HepG2 (cell line): ENCODE data around the gene TGM2. TPM values are rescaled to one million over a fixed set of nuclear protein-coding genes. Genes with fewer than 3 reads are reported as not detected.
A peak's percentile ranks its signal among the peaks of the same experiment; 100 is the strongest.

Experiments
- ATAC-seq: fragments of 200-7000 bp; cut with Tn5 transposase; 3 replicates; pipeline ENCODE4 v1.9.1; 2020; ENCODE audit warnings: mild to moderate bottlenecking, moderate library complexity
- BruUV-seq: library from RNA; stranded (reverse); fragments of 400-500 nt; replicated peaks from 2 replicates; lab custom pipeline; 2021; lab: Mats Ljungman, UMichigan
- CTCF ChIA-PET: fragments of 300-600 bp; formaldehyde crosslinking; extraction: SDS; loops from one replicate; lab custom pipeline; 2021; ENCODE audit warnings: low total read pairs, inconsistent platforms, low intra/inter-chr PET ratio; lab: Yijun Ruan, JAX
- POLR2A ChIA-PET: fragments of 350-600 bp; sonication (Branson Sonifier 250); formaldehyde crosslinking; loops from one replicate; lab custom pipeline; 2020; ENCODE audit warnings: antibody characterized with exemption, inconsistent platforms; lab: Yijun Ruan, JAX
- DNase-seq: peaks from one replicate; pipeline ENCODE4 v3.0.0-alpha.2; 2015; ENCODE audit warnings: low spot score
- FAIRE-seq: peaks from 3 replicates; lab custom pipeline; 2011; peaks lifted over from hg19 to GRCh38; lab: Jason Lieb, UNC
- H2AFZ ChIP-seq: one replicate; pipeline ENCODE4 v1.6.1; 2011; ENCODE audit warnings: low read length, inconsistent platforms
- H3K27ac ChIP-seq: fragments of 300-600 bp; 3 replicates; pipeline ENCODE4 v1.8.0; 2011; ENCODE audit warnings: mixed run types, mild to moderate bottlenecking, mixed read lengths, low read length, inconsistent platforms; ENCODE audit not compliant: insufficient read depth; ENCODE audit errors: extremely low read length
- H3K27me3 ChIP-seq, 2 experiments: fragments of 200-600 bp in 1 of 2; 2 replicates in 1 of 2; 3 replicates in 1 of 2; pipeline versions ENCODE4 v1.6.0 to v1.8.0; 2011; ENCODE audit warnings: low read length in 2 of 2, mild to moderate bottlenecking in 2 of 2, moderate library complexity in 2 of 2, inconsistent platforms in 1 of 2; ENCODE audit not compliant: insufficient read depth in 2 of 2, control insufficient read depth in 1 of 2
- H3K36me3 ChIP-seq, 2 experiments: fragments of 200-600 bp in 1 of 2; replicated peaks in 1 of 2; 2 replicates in 1 of 2; 3 replicates in 1 of 2; pipeline versions ENCODE4 v1.5.1 to v1.8.0; 2011; ENCODE audit warnings: low read length in 2 of 2, inconsistent platforms in 1 of 2; ENCODE audit not compliant: insufficient read depth in 2 of 2, control insufficient read depth in 1 of 2
- H3K4me1 ChIP-seq: 2 replicates; pipeline ENCODE4 v1.5.1; 2012; ENCODE audit warnings: low read length, inconsistent platforms; ENCODE audit not compliant: insufficient read depth
- H3K4me2 ChIP-seq: 2 replicates; pipeline ENCODE4 v1.6.0; 2011; ENCODE audit warnings: low read depth, low read length, inconsistent platforms
- H3K4me3 ChIP-seq, 3 experiments: fragments of 200-600 bp in 1 of 3; sonication (generic), shearing (Covaris generic) in 1 of 3; replicated peaks in 1 of 3; 2 replicates each; pipeline ENCODE4 v1.5.1; 2011 to 2016; ENCODE audit warnings: low read length in 3 of 3, inconsistent platforms in 2 of 3, low read depth in 2 of 3, mild to moderate bottlenecking in 2 of 3, control low read depth in 1 of 3, mixed read lengths in 1 of 3; ENCODE audit not compliant: insufficient read depth in 1 of 3
- H3K79me2 ChIP-seq: one replicate; pipeline ENCODE4 v1.6.1; 2011; ENCODE audit warnings: low read length, inconsistent platforms; ENCODE audit not compliant: insufficient read depth
- H3K9ac ChIP-seq: 2 replicates; pipeline ENCODE4 v1.6.0; 2011; ENCODE audit warnings: mild to moderate bottlenecking, low read depth, low read length, inconsistent platforms; ENCODE audit not compliant: insufficient read depth
- H3K9me3 ChIP-seq: 2 replicates; pipeline ENCODE4 v1.5.1; 2012; ENCODE audit warnings: mild to moderate bottlenecking, low read length
- H4K20me1 ChIP-seq: 2 replicates; pipeline ENCODE4 v1.6.0; 2011; ENCODE audit warnings: inconsistent platforms, mild to moderate bottlenecking, low read length, moderate library complexity; ENCODE audit not compliant: insufficient read depth
- AKNA ChIP-seq: sonication (generic); formaldehyde crosslinking; IDR thresholded peaks from 2 replicates; pipeline ENCODE4 v1.4.0; 2020; ENCODE audit warnings: missing genetic modification reagents, borderline replicate concordance
- CC2D1A ChIP-seq: sonication (generic); formaldehyde crosslinking; IDR thresholded peaks from 2 replicates; pipeline ENCODE4 v1.8.1; 2023; ENCODE audit warnings: mild to moderate bottlenecking, missing genetic modification reagents
- GABPB1 ChIP-seq: IDR thresholded peaks from 2 replicates; pipeline ENCODE4 v1.6.1; 2016; ENCODE audit warnings: mild to moderate bottlenecking, missing genetic modification reagents, moderate library complexity, missing compliant biosample characterization
- ISL2 ChIP-seq: sonication (generic); formaldehyde crosslinking; IDR thresholded peaks from 2 replicates; pipeline ENCODE4 v1.5.0; 2020; ENCODE audit warnings: missing genetic modification reagents
- LCORL ChIP-seq, 2 experiments: fragments of 450-650 bp in 1 of 2; sonication (generic) in 1 of 2; formaldehyde crosslinking in 1 of 2; IDR thresholded peaks; 2 replicates each; pipeline versions ENCODE4 v1.5.0 to v1.6.1; 2017 to 2020; ENCODE audit warnings: antibody characterized with exemption in 1 of 2, missing genetic modification reagents in 1 of 2
- MXI1 ChIP-seq: IDR thresholded peaks from 3 replicates; pipeline ENCODE4 v1.6.1; 2012; ENCODE audit warnings: low read depth, low read length, inconsistent platforms, borderline replicate concordance
- PLSCR1 ChIP-seq: sonication (generic); formaldehyde crosslinking; IDR thresholded peaks from 2 replicates; pipeline ENCODE4 v1.5.0; 2020; ENCODE audit warnings: missing genetic modification reagents, mild to moderate bottlenecking, borderline replicate concordance
- SMARCC2 ChIP-seq: fragments of 450-650 bp; IDR thresholded peaks from 2 replicates; pipeline ENCODE4 v1.6.1; 2017; ENCODE audit warnings: antibody characterized with exemption, mild to moderate bottlenecking
- SRF ChIP-seq: IDR thresholded peaks from 2 replicates; pipeline ENCODE4 v1.6.1; 2011; ENCODE audit warnings: mild to moderate bottlenecking, low read depth, low read length, moderate library complexity
- TEAD3 ChIP-seq: optimal IDR thresholded peaks from 2 replicates; pipeline ENCODE3; 2016; ENCODE audit warnings: borderline replicate concordance
- TP53 ChIP-seq: sonication (generic); formaldehyde crosslinking; conservative IDR thresholded peaks from 2 replicates; pipeline ENCODE4 v1.4.0; 2020; ENCODE audit warnings: missing genetic modification reagents
- ZNF253 ChIP-seq: sonication (generic); formaldehyde crosslinking; IDR thresholded peaks from 2 replicates; pipeline ENCODE4 v1.8.0; 2022; ENCODE audit warnings: mild to moderate bottlenecking, missing genetic modification reagents, borderline replicate concordance
- ZNF556 ChIP-seq: sonication (generic); formaldehyde crosslinking; IDR thresholded peaks from 2 replicates; pipeline ENCODE4 v1.4.0; 2020; ENCODE audit warnings: mild to moderate bottlenecking, missing genetic modification reagents, borderline replicate concordance
- ZNF704 ChIP-seq: sonication (generic); formaldehyde crosslinking; IDR thresholded peaks from 2 replicates; pipeline ENCODE4 v1.8.1; 2023; ENCODE audit warnings: mild to moderate bottlenecking, inconsistent platforms, moderate library complexity, missing genetic modification reagents, borderline replicate concordance
- ZSCAN31 ChIP-seq: sonication (generic); formaldehyde crosslinking; IDR thresholded peaks from 2 replicates; pipeline ENCODE4 v1.5.0; 2020; ENCODE audit warnings: low read depth, mild to moderate bottlenecking, missing genetic modification reagents
- WGBS: methylation state at CpG from one replicate; pipeline ENCODE4 v1.1.6; 2017; ENCODE audit warnings: low lambda C conversion rate; 5-methylcytosine and 5-hydroxymethylcytosine counted together
- in situ Hi-C: cut with HindIII; loops from 2 replicates; pipeline ENCODE4 v1.10.0; 2017; ENCODE audit warnings: low pct_unique_long_range_greater_than_20kb; ENCODE audit not compliant: extremely low pct_ligation_motif_present
- intact Hi-C: fragments of 100-400 bp; cut with micrococcal nuclease; formaldehyde crosslinking; loops from one replicate; pipeline ENCODE4 v1.10.0; 2022; ENCODE audit not compliant: unreplicated experiment
- polyA plus RNA-seq, 8 experiments: library from polyadenylated mRNA; depleted of rRNA in 3 of 8; stranded (reverse) in 7 of 8; unstranded in 1 of 8; fragments of >200 nt; fragmentation: Illumina TruSeq in 4 of 8; extraction: Trizol in 4 of 8; gene quantifications; 2 replicates each; pipeline versions ENCODE4 v1.2.1 to v1.2.3, GENCODE V29; 2011 to 2016; ENCODE audit warnings: low read depth in 4 of 8, missing spikeins in 1 of 8, mixed read lengths in 1 of 8; ENCODE audit not compliant: insufficient read depth in 1 of 8
- total RNA-seq, 5 experiments: library from RNA; depleted of rRNA; stranded (reverse); fragments of >200 nt; fragmentation: Illumina TruSeq; extraction: Trizol; gene quantifications; 2 replicates each; pipeline ENCODE4 v1.2.3, GENCODE V29; 2016; ENCODE audit warnings: low read depth in 1 of 5
- TF ChIP-seq, protein P1 (sequence below): sonication (generic); formaldehyde crosslinking; IDR thresholded peaks from 2 replicates; pipeline ENCODE4 v1.4.0; 2020; ENCODE audit warnings: missing genetic modification reagents
- TF ChIP-seq, protein P2 (sequence below): sonication (generic); formaldehyde crosslinking; IDR thresholded peaks from 2 replicates; pipeline ENCODE4 v1.4.0; 2020; ENCODE audit warnings: mild to moderate bottlenecking, missing genetic modification reagents

The TGM2 gene
- total and polyA plus RNA-seq, 2 of the 13 experiments (the other 11 are each of a cell fraction or from before 2014, with no cell fraction given), result 4.2 to 46.4 TPM

DNA sequence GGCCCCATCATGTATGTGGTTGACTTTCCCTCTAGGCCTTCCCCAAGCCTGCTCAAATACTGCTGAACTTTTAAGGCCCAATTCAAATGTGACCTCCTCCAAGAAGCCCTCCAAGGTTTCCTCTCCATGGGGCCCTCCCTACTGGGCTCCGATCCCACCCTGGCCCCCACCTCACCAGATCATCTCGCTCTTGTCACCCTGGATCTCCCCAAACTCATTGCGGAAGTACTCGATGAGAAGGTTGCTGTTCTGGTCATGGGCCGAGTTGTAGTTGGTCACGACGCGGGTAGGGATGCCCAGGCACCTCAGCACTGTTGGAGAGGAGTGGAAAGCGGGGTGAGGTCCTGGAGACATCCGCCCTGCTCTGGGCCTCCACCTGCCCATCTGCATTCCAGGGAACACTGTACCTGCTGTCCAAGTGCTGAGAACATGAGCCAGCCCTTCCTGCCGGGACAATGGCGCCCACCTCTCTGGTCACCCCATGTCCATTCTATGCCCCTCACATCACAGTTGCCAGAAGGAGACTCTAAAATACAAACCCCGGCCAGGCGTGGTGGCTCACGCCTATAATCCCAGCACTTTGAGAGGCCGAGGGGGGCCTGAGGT, 23.1 kb downstream of the TGM2 start:
- Histone ChIP-seq H3K9me3 (no peaks in the 10 kb centered on the region), H4K20me1 (no peaks in the 10 kb centered on the region), H3K4me2 (no peak overlapping the region), H2AFZ (no peak overlapping the region), H3K4me3 (no peak overlapping the region), H3K79me2 (no peaks in the 10 kb centered on the region), H3K27ac (no peak overlapping the region), H3K4me1 (peaks cover 39% of the 10 kb centered on the region), H3K9ac (no peak overlapping the region), H3K36me3 (no peaks in the 10 kb centered on the region; a peak in 1 of 5 replicates), H3K27me3 (no peaks in the 10 kb centered on the region)
- DNase-seq, result no peak
- FAIRE-seq, result no peak
- BruUV-seq, result no TSS peak
- in situ Hi-C loops, result no loop called here
- POLR2A ChIA-PET, result interaction anchor here (2.7 to 4.1 kb wide), 3 partner anchors 16 to 68 kb away, joined by 9 to 50 read pairs (median 44); no protein-coding TSS in a partner anchor
- CTCF ChIA-PET, result no interaction called here
- no peak for ATAC-seq
- intact Hi-C loops, result no loop called here
- 97% methylated on average over 16 of the region's 16 CpGs for WGBS
- TF ChIP-seq TP53 (no peak), LCORL (IDR thresholded peaks at IDR 0.05) (no peak), LCORL (CRISPR knock-in tag; IDR thresholded peaks at IDR 0.05) (no peak), MXI1 (no peak), ISL2 (CRISPR knock-in tag) (no peak), ZNF253 (CRISPR knock-in tag) (no peak), SMARCC2 (no peak), AKNA (CRISPR knock-in tag) (no peak), TEAD3 (no peak), SRF (no peak), ZNF556 (CRISPR knock-in tag) (no peak), GABPB1 (CRISPR knock-in tag) (no peak), ZSCAN31 (0 out of 2 replicates have a peak, but pooled peaks have one; percentile 23), CC2D1A (CRISPR knock-in tag) (no peak), PLSCR1 (CRISPR knock-in tag) (no peak), ZNF704 (CRISPR knock-in tag) (0 out of 2 replicates have a peak, but pooled peaks have one; percentile 30)
- TF ChIP-seq, protein P1, sequence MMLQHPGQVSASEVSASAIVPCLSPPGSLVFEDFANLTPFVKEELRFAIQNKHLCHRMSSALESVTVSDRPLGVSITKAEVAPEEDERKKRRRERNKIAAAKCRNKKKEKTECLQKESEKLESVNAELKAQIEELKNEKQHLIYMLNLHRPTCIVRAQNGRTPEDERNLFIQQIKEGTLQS (CRISPR knock-in tag), result no peak
- TF ChIP-seq, protein P2, sequence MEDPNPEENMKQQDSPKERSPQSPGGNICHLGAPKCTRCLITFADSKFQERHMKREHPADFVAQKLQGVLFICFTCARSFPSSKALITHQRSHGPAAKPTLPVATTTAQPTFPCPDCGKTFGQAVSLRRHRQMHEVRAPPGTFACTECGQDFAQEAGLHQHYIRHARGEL, result 0 out of 2 replicates have a peak, but pooled peaks have one; percentile 6
